Testis (tissue), 2 donors: Measurements from ENCODE around the gene ZNF142.

Source experiments
- POLR2A ChIP-seq: fragments of 450-650 bp; IDR thresholded peaks from one replicate; pipeline ENCODE4 v1.6.1; 2017; ENCODE audit warnings: antibody characterized with exemption, mild to moderate bottlenecking, moderate library complexity
- TF ChIP-seq, protein P1 (sequence below), 3 experiments: fragments of 450-650 bp in 2 of 3; fragments of 200-600 bp in 1 of 3; sonication (generic) in 1 of 3; IDR thresholded peaks; one replicate each; pipeline ENCODE4 v1.5.1; 2016 to 2019; ENCODE audit warnings: antibody characterized with exemption in 3 of 3, mild to moderate bottlenecking in 2 of 3, moderate library complexity in 1 of 3

DNA sequence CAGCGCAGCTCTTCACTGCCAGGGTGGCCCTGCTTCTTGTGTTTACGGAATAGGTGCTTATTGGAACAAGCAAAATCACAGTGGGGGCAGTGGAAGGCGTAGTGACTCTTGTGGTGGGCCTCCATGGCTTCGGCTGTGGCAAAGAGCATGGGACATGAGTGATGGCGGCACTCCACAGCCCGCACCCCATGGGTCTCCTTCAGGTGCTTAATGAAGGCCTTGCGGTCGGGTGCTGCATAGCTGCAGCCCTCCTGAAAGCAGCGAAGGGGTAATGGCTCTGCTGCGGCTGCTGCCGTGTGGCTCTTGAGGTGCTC lies 10.7 kb downstream of the ZNF142 start:
- TF ChIP-seq, protein P1, sequence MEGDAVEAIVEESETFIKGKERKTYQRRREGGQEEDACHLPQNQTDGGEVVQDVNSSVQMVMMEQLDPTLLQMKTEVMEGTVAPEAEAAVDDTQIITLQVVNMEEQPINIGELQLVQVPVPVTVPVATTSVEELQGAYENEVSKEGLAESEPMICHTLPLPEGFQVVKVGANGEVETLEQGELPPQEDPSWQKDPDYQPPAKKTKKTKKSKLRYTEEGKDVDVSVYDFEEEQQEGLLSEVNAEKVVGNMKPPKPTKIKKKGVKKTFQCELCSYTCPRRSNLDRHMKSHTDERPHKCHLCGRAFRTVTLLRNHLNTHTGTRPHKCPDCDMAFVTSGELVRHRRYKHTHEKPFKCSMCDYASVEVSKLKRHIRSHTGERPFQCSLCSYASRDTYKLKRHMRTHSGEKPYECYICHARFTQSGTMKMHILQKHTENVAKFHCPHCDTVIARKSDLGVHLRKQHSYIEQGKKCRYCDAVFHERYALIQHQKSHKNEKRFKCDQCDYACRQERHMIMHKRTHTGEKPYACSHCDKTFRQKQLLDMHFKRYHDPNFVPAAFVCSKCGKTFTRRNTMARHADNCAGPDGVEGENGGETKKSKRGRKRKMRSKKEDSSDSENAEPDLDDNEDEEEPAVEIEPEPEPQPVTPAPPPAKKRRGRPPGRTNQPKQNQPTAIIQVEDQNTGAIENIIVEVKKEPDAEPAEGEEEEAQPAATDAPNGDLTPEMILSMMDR (IDR thresholded peaks at IDR 0.05), result no peak
- no peak for TF ChIP-seq POLR2A
